GM21515 (cell line): ENCODE measurements around the gene EMCN.

Experiments
- ATAC-seq: cut with Tn5 transposase; IDR thresholded peaks from one replicate; pipeline ENCODE4 v1.9.1; 2021; ENCODE audit not compliant: unreplicated experiment

EMCN gene

DNA sequence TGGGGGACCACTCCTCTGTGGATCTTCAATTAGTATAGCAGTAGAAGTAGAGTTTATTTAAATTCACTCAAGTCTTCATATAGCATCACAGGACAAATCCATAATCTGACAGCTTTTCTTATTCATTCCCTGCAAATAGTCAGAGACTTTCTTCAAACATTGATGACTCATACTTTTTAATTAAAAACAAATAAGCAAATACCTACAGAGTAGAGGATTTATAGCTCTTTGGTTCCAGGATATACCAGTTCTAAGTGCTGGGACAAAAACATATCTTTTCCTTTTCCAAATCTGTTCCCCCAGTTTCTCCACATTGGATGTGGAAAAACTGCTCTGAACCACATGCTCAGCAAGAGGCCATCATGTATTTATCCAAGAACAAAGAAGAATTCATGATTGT is 24.1 kb downstream of the EMCN start:
- no peak for ATAC-seq

DNA sequence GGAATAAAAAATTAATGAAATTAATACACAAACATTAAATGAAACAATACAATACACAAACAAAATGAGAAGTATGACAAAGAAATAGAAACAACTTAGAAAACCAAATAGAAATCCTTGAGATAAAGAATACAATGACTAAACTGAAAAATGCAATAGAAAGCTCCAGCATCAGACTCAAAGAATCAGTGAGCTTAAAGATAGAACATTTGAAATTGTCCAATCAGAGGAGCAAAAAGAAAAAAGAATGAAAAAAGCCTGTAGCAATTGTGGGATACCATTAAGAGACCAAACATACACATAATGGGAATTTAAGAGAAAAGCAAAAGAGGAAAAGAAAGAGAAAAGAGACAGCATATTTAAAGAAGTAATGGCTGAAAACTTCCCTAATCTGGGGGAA is 25.7 kb downstream of the EMCN start:
- ATAC-seq = no peak

DNA sequence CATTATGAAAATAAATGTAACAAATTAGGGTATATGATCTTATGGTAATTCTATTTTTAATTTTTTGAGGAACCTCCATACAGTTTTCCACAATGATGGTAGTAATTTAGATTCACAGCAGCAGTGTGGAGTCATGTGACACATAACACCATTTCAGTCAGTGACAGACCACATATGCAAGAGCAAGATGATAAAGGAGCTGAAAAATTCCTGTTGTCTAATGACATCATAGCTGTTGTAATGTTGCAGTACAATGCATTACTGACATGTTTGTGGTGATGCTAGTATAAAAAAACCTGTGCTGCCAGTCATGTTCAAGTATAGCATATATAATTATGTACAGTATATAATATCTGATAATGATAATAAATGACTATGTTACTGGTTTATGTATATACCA is 28.5 kb downstream of the EMCN start:
- ATAC-seq = no peak

- ATAC-seq = no peak
Measured at GRCh38 chr4:100486496-100486895, 31.3 kb downstream of the EMCN start.

DNA sequence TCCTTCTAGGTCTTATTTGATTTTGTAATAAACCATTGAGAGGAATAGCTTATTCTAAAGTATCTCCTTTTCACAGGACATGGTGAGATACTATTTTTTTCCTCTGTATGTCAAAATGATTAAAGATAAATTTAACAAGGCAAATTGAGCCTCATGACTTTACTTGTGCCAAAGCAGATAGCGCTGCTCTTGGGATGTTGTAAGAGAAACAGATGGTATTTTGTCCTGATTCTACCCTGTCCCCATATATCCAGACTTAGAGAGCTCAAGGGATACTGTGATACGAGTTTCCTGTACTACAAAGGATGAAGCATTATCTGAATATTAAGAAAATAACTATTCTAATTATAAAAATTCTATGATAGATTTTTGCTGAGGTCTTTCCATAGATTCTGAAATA is 34.0 kb downstream of the EMCN start:
- ATAC-seq = no peak

DNA sequence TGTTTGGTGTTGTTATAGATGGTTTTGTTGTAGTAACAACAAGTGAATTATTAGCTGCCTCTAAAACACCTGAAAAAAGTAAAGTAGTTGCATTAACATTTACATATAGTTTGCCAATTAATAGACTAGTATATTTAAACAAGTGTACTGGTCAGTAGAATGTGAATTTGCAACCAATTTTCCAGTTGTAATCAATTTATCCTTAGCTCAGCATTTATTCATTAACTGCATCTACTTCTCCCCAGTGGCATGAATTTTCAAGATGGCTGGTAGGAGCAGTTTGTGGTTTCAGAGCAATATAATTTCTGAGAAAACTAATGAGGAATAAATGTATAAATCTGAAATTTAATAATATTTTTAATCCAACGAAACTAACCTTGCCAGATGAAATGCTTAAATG is 37.9 kb downstream of the EMCN start:
- no peak for ATAC-seq

DNA sequence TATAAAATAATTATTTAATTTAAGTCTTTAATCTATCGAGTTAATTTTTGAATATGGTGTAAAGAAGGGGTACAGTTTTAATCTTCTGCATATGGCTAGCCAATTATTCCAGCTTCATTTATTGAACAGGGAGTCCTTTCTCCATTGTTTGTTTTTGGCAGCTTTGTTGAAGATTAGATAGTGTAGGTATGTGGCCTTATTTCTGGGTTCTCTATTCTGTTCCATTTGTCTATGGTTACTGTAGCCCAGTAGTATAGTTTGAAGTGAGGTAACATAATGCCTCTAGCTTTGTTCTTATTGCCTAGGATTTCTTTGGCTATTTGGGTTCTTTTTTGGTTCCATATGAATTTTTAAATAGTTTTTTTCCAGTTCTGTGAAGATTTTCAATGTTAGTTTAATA is 48.3 kb downstream of the EMCN start:
- ATAC-seq = no peak

GRCh38 chr4:100466501-100466900 is 51.3 kb downstream of the EMCN start:
- no peak for ATAC-seq

- ATAC-seq = no peak
Measured at GRCh38 chr4:100461807-100462605, 55.8 kb downstream of the EMCN start.

- ATAC-seq = no peak
Measured at GRCh38 chr4:100450449-100450848, 67.4 kb downstream of the EMCN start.

DNA sequence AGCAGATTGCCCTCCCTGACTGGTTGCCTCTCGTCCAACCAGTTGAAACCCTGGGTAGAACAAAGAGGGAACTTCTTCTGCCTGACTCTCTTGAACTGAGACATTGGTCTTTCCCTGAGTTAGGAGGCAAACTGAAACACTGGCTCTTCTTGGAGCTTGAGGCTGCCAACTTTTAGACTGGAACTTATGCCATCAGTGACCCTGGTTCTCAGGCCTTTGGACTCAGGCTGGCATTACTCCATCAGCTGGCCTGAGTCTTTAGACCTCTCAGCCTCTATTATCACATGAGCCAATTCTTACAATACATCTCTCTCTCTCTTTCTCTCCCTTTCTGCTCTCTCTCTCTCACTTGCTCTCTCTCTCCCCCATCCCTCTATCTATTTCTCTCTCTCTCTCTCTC is 86.4 kb downstream of the EMCN start:
- ATAC-seq = no peak

GRCh38 chr4:100430451-100430850 is 87.4 kb downstream of the EMCN start:
- ATAC-seq = no peak

- ATAC-seq = no peak
Measured at GRCh38 chr4:100429616-100430015, 88.2 kb downstream of the EMCN start.

DNA sequence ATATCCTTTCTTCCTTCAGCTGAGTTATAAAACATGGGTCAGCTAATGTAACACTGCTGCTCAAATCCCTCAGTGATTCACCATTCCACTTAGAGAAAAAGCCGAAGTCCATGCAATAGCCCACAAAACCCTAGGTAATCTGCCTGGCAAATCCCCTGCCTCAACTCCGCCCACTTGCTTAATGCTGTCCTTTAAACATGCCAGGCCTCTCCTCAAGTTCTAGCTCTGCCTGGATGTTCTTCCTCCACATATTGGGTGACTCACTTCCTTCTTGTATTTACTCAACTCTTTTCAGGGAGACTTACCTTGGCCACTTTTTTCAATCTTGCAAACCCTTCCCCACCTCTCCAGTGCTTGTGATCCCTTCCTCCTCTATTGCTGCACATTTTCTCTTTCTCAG is 89.8 kb downstream of the EMCN start:
- no peak for ATAC-seq

DNA sequence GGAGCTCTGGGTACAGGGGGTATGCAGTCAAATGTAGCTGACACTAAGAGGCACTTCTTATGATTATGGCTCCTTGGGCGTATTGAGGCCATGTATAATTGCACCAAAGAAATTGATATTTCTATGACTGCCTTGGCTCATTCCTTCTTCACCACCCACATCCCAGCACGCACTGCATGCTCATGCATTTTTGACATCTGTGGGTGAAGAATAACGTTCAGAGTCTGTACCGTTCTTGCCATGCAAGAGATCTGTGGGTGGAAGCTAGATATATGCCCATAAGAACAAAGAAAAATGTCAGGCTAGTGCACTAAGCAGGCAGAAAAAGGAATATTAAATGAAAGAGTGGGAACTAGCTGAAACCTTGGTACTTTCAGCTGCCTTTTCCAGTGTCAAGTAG is 93.4 kb downstream of the EMCN start:
- ATAC-seq = no peak

GRCh38 chr4:100422894-100423293 is 94.9 kb downstream of the EMCN start:
- no peak for ATAC-seq

DNA sequence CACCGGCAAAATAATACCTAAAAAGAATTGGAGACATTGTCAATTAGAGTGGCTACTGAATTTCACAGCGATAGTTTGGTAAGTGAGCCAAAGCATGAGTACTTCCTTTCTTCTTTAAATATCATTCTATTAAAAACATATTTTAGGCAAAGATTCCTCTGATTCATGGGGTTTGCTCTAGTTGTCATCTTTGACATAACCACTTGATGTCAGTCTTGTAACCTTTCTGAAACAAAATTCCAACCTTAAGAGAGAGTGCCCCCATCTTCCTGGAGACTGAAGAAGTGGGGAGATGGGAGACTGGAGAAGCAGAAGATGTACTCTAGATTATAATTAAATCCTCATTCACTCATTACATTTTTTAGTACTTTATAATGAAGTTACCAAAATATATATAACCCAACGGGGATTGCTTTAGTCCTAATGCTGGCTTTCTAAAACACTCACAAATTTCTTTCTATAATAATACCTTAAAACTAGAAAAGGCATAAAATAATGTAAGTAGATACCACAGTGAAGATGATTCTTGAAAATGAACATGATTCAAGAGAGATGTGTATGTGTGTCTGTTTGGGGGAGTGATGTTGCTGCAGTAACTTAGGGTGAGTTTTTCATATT is 96.4 kb downstream of the EMCN start:
- no peak for ATAC-seq

DNA sequence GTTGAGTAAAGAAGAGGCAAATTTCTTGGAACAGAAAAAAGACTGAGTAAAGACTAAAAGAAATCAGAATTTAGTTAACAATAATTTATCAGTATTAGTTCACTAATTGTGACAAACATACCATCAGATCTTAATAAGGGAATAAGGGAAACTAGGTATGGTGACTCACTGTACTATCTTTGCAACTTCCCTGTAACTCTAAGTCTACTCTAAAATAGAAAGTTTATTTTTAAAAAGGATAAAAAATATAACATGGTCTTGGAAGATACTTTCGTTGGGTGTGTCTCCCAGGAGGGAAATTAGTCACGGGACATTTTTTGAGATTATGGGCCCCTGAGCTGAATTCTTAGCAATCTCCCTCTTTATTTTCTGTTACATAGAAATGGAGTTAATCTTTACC is 97.3 kb downstream of the EMCN start:
- ATAC-seq = no peak

- no peak for ATAC-seq
Measured at GRCh38 chr4:100417565-100417964, 100.3 kb downstream of the EMCN start.

- no peak for ATAC-seq
Measured at GRCh38 chr4:100414016-100414790, 103.6 kb downstream of the EMCN start.

GRCh38 chr4:100391863-100392262 is 126.0 kb downstream of the EMCN start:
- ATAC-seq = no peak

DNA sequence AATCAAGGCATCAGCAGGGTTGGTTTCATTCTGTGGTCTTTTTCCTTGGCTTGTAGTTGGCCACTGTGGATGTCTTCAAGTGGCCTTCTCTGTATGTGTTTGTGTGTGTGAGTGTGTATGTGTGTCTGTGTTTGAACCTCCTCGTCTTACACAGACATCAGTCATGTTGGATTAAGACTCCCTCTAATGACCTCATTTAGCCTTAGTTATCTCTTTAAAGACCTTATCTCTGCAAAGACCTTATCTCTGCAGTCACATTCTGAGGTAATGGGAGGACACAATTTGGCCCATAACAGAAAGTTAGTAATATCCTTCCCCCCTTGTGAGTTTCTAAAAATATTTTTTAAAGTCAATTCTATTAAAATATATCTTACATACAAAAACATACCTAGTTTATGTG is 126.7 kb downstream of the EMCN start:
- ATAC-seq = no peak
